ENCODE results near the gene TSPAN5. TPM values are rescaled to one million over a fixed set of nuclear protein-coding genes. Genes with fewer than 3 reads are reported as not detected.

The TSPAN5 gene
- total RNA-seq, 1 donor from 2014 or later: 14.7 TPM

- Mint-ChIP-seq H3K4me3 (no peak overlapping the region), H3K27ac (peak overlapping the region; percentile 60), H3K27me3 (ENCODE audit: low read depth) (no peaks in the 10 kb centered on the region), H3K4me1 (peaks cover 30% of the 10 kb centered on the region), H3K9me3 (no peaks in the 10 kb centered on the region), H3K36me3 (no peaks in the 10 kb centered on the region)
- TF ChIP-seq CTCF (IDR thresholded peaks at IDR 0.05; ENCODE audit: unreplicated experiment): no peak
- DNase-seq (ENCODE audit: low spot score in 2 of 2, unreplicated experiment in 2 of 2): no peak
Measured at GRCh38 chr4:98506462-98507132, 151.8 kb downstream of the TSPAN5 start.

- Mint-ChIP-seq H3K27me3 (ENCODE audit: low read depth) (no peaks in the 10 kb centered on the region), H3K27ac (no peak overlapping the region), H3K4me3 (no peak overlapping the region), H3K4me1 (peaks cover 27% of the 10 kb centered on the region), H3K36me3 (no peaks in the 10 kb centered on the region), H3K9me3 (no peaks in the 10 kb centered on the region)
- no peak for TF ChIP-seq CTCF (IDR thresholded peaks at IDR 0.05; ENCODE audit: unreplicated experiment)
- no peak for DNase-seq (ENCODE audit: low spot score in 2 of 2, unreplicated experiment in 2 of 2)
Measured at GRCh38 chr4:98505992-98506391, 152.4 kb downstream of the TSPAN5 start.

- Mint-ChIP-seq H3K27me3 (ENCODE audit: low read depth) (no peaks in the 10 kb centered on the region), H3K4me3 (no peak overlapping the region), H3K4me1 (peaks cover 10% of the 10 kb centered on the region), H3K36me3 (no peaks in the 10 kb centered on the region), H3K27ac (no peak overlapping the region), H3K9me3 (no peaks in the 10 kb centered on the region)
- TF ChIP-seq CTCF (IDR thresholded peaks at IDR 0.05; ENCODE audit: unreplicated experiment): no peak
- no peak for DNase-seq (ENCODE audit: low spot score in 2 of 2, unreplicated experiment in 2 of 2)
Measured at GRCh38 chr4:98504091-98504490, 154.3 kb downstream of the TSPAN5 start.

GRCh38 chr4:98503676-98504075 lies 154.7 kb downstream of the TSPAN5 start:
- no peaks in the 10 kb centered on the region for H3K9me3 Mint-ChIP-seq
- no peaks in the 10 kb centered on the region for H3K27me3 Mint-ChIP-seq (ENCODE audit: low read depth)
- TF ChIP-seq CTCF (IDR thresholded peaks at IDR 0.05; ENCODE audit: unreplicated experiment): no peak
- peaks cover 7% of the 10 kb centered on the region for H3K4me1 Mint-ChIP-seq
- H3K4me3 Mint-ChIP-seq: no peak overlapping the region
- no peaks in the 10 kb centered on the region for H3K36me3 Mint-ChIP-seq
- H3K27ac Mint-ChIP-seq: no peak overlapping the region
- DNase-seq (ENCODE audit: low spot score in 2 of 2, unreplicated experiment in 2 of 2): no peak

- Mint-ChIP-seq H3K4me1 (peaks cover 7% of the 10 kb centered on the region), H3K36me3 (no peaks in the 10 kb centered on the region), H3K4me3 (no peak overlapping the region), H3K27ac (no peak overlapping the region), H3K27me3 (ENCODE audit: low read depth) (no peaks in the 10 kb centered on the region), H3K9me3 (no peaks in the 10 kb centered on the region)
- no peak for DNase-seq (ENCODE audit: low spot score in 2 of 2, unreplicated experiment in 2 of 2)
- no peak for TF ChIP-seq CTCF (IDR thresholded peaks at IDR 0.05; ENCODE audit: unreplicated experiment)
Measured at GRCh38 chr4:98502624-98503023, 155.8 kb downstream of the TSPAN5 start.

GRCh38 chr4:98502031-98502430 lies 156.4 kb downstream of the TSPAN5 start:
- H3K27ac Mint-ChIP-seq: no peak overlapping the region
- H3K4me1 Mint-ChIP-seq: peaks cover 7% of the 10 kb centered on the region
- H3K9me3 Mint-ChIP-seq: no peaks in the 10 kb centered on the region
- TF ChIP-seq CTCF (IDR thresholded peaks at IDR 0.05; ENCODE audit: unreplicated experiment): no peak
- no peak for DNase-seq (ENCODE audit: low spot score in 2 of 2, unreplicated experiment in 2 of 2)
- H3K4me3 Mint-ChIP-seq: no peak overlapping the region
- no peaks in the 10 kb centered on the region for H3K36me3 Mint-ChIP-seq
- H3K27me3 Mint-ChIP-seq (ENCODE audit: low read depth): no peaks in the 10 kb centered on the region

Data from mesothelial cell of epicardium (in vitro differentiated cells).